Astrocyte (in vitro differentiated cells and primary cell): ENCODE data around the gene SPATA16.

Experiments used
- EZH2 ChIP-seq: IDR thresholded peaks from 2 replicates; pipeline ENCODE4 v1.6.1; 2012; ENCODE audit warnings: mild to moderate bottlenecking, low read length, inconsistent platforms; ENCODE audit not compliant: insufficient read depth
- TF ChIP-seq, protein P1 (sequence below): IDR thresholded peaks from 2 replicates; pipeline ENCODE4 v1.5.1; 2011; ENCODE audit warnings: low read depth, mild to moderate bottlenecking, inconsistent platforms, low read length, moderate library complexity; ENCODE audit not compliant: insufficient read depth

DNA sequence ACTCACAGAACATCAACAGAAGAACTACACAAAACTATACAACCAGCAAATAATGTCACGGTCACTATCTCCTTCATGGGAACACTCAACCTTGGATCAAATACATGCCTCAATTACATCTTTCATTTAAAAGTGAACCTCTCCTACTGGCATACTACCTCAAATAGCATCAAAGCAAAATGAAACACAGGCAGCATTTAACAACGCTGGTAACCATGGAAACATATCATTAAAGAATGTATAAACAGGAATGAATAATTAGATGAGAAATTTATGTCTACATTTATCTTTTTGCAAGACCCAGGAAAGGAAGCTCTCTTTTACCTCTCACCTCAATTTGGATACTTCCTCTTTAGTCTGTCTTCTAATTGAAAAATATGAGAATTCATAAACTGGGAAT is 172.4 kb downstream of the SPATA16 start:
- TF ChIP-seq, protein P1, sequence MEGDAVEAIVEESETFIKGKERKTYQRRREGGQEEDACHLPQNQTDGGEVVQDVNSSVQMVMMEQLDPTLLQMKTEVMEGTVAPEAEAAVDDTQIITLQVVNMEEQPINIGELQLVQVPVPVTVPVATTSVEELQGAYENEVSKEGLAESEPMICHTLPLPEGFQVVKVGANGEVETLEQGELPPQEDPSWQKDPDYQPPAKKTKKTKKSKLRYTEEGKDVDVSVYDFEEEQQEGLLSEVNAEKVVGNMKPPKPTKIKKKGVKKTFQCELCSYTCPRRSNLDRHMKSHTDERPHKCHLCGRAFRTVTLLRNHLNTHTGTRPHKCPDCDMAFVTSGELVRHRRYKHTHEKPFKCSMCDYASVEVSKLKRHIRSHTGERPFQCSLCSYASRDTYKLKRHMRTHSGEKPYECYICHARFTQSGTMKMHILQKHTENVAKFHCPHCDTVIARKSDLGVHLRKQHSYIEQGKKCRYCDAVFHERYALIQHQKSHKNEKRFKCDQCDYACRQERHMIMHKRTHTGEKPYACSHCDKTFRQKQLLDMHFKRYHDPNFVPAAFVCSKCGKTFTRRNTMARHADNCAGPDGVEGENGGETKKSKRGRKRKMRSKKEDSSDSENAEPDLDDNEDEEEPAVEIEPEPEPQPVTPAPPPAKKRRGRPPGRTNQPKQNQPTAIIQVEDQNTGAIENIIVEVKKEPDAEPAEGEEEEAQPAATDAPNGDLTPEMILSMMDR: no peak
- TF ChIP-seq EZH2: no peak
